Thyroid gland (tissue), 4 donors: ENCODE data around the gene CAMTA1.

Experiments used
- POLR2A ChIP-seq, 2 donors: fragments of 450-650 bp; IDR thresholded peaks; one replicate each; pipeline ENCODE4 v1.6.1; 2017; ENCODE audit warnings: antibody characterized with exemption in 2 of 2, mild to moderate bottlenecking in 2 of 2, moderate library complexity in 1 of 2
- TF ChIP-seq, protein P1 (sequence below), 6 experiments: fragments of 200-600 bp in 3 of 6; fragments of 450-650 bp in 3 of 6; sonication (generic) in 3 of 6; IDR thresholded peaks; one replicate each; pipeline ENCODE4 v1.5.1; 2016 to 2019; ENCODE audit warnings: antibody characterized with exemption in 6 of 6, mild to moderate bottlenecking in 2 of 6, inconsistent platforms in 1 of 6, moderate library complexity in 1 of 6

DNA sequence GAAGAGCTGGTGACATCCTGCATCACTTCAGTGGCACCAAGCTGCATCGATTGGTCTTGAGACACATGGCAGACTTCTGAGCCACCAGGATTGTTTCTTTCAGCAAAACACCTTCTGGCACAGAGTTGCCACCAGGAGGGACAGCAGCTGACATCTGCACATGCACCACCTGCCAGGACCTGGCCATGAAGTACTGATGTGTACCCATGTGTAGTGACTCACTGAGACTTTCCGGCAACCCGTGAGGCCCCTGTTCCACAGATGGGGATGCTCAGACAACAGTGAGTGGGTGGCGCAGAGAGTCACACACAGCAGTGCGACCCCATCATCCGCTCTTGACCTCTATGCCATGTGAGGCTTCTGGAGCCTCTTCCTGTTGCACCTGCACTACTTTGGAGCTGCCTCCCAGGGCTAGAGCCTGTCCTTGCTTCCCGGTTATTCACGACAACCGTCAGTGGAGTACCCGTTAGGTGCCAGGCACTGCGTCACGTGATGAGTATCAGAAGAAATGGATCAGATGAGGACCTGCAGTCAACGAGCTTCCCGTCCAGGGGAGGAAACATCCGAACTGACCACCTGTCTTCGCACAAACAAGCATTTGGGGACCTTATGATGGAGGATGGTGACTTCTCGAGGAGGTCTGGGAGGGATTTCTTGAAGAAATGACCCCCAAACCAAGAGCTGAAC is 905.4 kb downstream of the CAMTA1 start:
- TF ChIP-seq, protein P1, sequence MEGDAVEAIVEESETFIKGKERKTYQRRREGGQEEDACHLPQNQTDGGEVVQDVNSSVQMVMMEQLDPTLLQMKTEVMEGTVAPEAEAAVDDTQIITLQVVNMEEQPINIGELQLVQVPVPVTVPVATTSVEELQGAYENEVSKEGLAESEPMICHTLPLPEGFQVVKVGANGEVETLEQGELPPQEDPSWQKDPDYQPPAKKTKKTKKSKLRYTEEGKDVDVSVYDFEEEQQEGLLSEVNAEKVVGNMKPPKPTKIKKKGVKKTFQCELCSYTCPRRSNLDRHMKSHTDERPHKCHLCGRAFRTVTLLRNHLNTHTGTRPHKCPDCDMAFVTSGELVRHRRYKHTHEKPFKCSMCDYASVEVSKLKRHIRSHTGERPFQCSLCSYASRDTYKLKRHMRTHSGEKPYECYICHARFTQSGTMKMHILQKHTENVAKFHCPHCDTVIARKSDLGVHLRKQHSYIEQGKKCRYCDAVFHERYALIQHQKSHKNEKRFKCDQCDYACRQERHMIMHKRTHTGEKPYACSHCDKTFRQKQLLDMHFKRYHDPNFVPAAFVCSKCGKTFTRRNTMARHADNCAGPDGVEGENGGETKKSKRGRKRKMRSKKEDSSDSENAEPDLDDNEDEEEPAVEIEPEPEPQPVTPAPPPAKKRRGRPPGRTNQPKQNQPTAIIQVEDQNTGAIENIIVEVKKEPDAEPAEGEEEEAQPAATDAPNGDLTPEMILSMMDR (IDR thresholded peaks at IDR 0.05) = no peak
- TF ChIP-seq POLR2A (IDR thresholded peaks at IDR 0.05) = no peak
